CD8-positive, alpha-beta memory T cell (primary cell): ENCODE measurements around the gene MAPK7. TPM values are rescaled to one million over a fixed set of nuclear protein-coding genes. Genes with fewer than 3 reads are reported as not detected.

Source experiments
- CTCF ChIA-PET: fragments of 350-600 bp; sonication (Branson Sonifier 250); formaldehyde crosslinking; loops from one replicate; lab custom pipeline; 2021; ENCODE audit warnings: antibody characterized with exemption; lab: Charles Lee
- POLR2A ChIA-PET: fragments of 350-600 bp; sonication (Branson Sonifier 250); formaldehyde crosslinking; loops from one replicate; lab custom pipeline; 2021; ENCODE audit warnings: antibody characterized with exemption; lab: Charles Lee
- DNase-seq, 5 donors: peaks; one replicate each; pipeline versions ENCODE4 v3.0.0 to v3.0.0-alpha.2; 2020 to 2022; ENCODE audit warnings: mixed read lengths in 1 of 5
- H3K27ac ChIP-seq: one replicate; pipeline ENCODE4 v1.7.0; 2013; ENCODE audit warnings: low read depth, mild to moderate bottlenecking, low read length, moderate library complexity
- H3K27me3 ChIP-seq: 2 replicates; pipeline ENCODE4 v1.7.0; 2013; ENCODE audit warnings: low read length, mild to moderate bottlenecking; ENCODE audit not compliant: insufficient read depth, poor library complexity, severe bottlenecking
- H3K36me3 ChIP-seq: 2 replicates; pipeline ENCODE4 v1.7.0; 2013; ENCODE audit warnings: mild to moderate bottlenecking, low read length, moderate library complexity; ENCODE audit not compliant: insufficient read depth
- H3K4me1 ChIP-seq: 2 replicates; pipeline ENCODE4 v1.7.0; 2013; ENCODE audit warnings: mild to moderate bottlenecking, low read length, moderate library complexity; ENCODE audit not compliant: insufficient read depth
- H3K4me3 ChIP-seq: 2 replicates; pipeline ENCODE4 v1.7.0; 2013; ENCODE audit warnings: mild to moderate bottlenecking, low read length
- H3K9me3 ChIP-seq: 2 replicates; pipeline ENCODE4 v1.7.0; 2013; ENCODE audit warnings: mild to moderate bottlenecking, low read length
- H3K27ac Mint-ChIP-seq, 8 donors: one replicate each; pipeline ENCODE4 v1.8.0; 2020 to 2021; ENCODE audit warnings: mixed read lengths in 8 of 8, mild to moderate bottlenecking in 6 of 8, inconsistent platforms in 3 of 8, moderate library complexity in 3 of 8
- H3K27me3 Mint-ChIP-seq, 2 donors: one replicate each; pipeline ENCODE4 v1.8.0; 2020 to 2021; ENCODE audit warnings: mixed read lengths in 2 of 2, mild to moderate bottlenecking in 1 of 2, moderate library complexity in 1 of 2
- H3K36me3 Mint-ChIP-seq, 3 donors: one replicate each; pipeline ENCODE4 v1.8.0; 2020 to 2021; ENCODE audit warnings: mixed read lengths in 3 of 3, inconsistent platforms in 1 of 3, mild to moderate bottlenecking in 1 of 3
- H3K4me1 Mint-ChIP-seq, 3 donors: one replicate each; pipeline ENCODE4 v1.8.0; 2020 to 2021; ENCODE audit warnings: mixed read lengths in 3 of 3, inconsistent platforms in 1 of 3, mild to moderate bottlenecking in 1 of 3
- H3K4me3 Mint-ChIP-seq, 7 donors: one replicate each; pipeline ENCODE4 v1.8.0; 2020 to 2021; ENCODE audit warnings: mixed read lengths in 7 of 7, mild to moderate bottlenecking in 6 of 7, moderate library complexity in 4 of 7, inconsistent platforms in 2 of 7
- H3K9me3 Mint-ChIP-seq, 5 donors: one replicate each; pipeline ENCODE4 v1.8.0; 2020 to 2022; ENCODE audit warnings: mixed read lengths in 5 of 5, mild to moderate bottlenecking in 3 of 5, moderate library complexity in 2 of 5, inconsistent platforms in 1 of 5
- polyA plus RNA-seq: library from polyadenylated mRNA; unstranded; fragments of 300-500 nt; fragmentation: Illumina TruSeq; gene quantifications from one replicate; pipeline ENCODE4 v1.2.3, GENCODE V29; 2021
- total RNA-seq, 2 experiments: library from RNA; stranded (reverse); gene quantifications; one replicate each; pipeline ENCODE4 v1.2.3, GENCODE V29; 2021

Gene MAPK7
- total and polyA plus RNA-seq, 3 experiments from 2014 or later: 11.2 to 19.8 (median 15.1) TPM

- Mint-ChIP-seq H3K9me3 (no peaks in the 10 kb centered on the region), H3K27me3 (peaks cover 3 to 7% of the 10 kb centered on the region in 2 donors), H3K36me3 (no peaks in the 10 kb centered on the region), H3K4me3 (no peak overlapping the region), H3K4me1 (no peaks in the 10 kb centered on the region), H3K27ac (no peak overlapping the region)
- ChIA-PET CTCF (interaction anchor here (0.6 to 1.7 kb wide), 2 partner anchors 69 to 265 kb away, joined by 3 to 6 read pairs; partner anchors contain the start of gene B9D1), POLR2A (no interaction called here)
- Histone ChIP-seq H3K36me3 (no peaks in the 10 kb centered on the region), H3K27ac (no peak overlapping the region), H3K4me3 (no peak overlapping the region), H3K4me1 (no peaks in the 10 kb centered on the region), H3K27me3 (no peaks in the 10 kb centered on the region), H3K9me3 (no peaks in the 10 kb centered on the region)
- no peak for DNase-seq
These were observed 53.4 kb downstream of the MAPK7 start for GRCh38 chr17:19431691-19432090.

Other genes starting within 250 kb of the MAPK7 start
- 10 to 100 TPM in 1 of 2 experiments, 1 to 10 TPM in 1; 9.0 to 10.4 TPM for gene EPN2, start 141.1 kb upstream of the MAPK7 start, total RNA-seq
- 9.7 TPM for gene EPN2, start 141.1 kb upstream of the MAPK7 start, polyA plus RNA-seq
- 1 to 10 TPM; 4.8 to 6.8 TPM for gene B9D1, start 15.8 kb upstream of the MAPK7 start, total RNA-seq
- 0.67 TPM for gene B9D1, start 15.8 kb upstream of the MAPK7 start, polyA plus RNA-seq
- gene MFAP4, start 8.7 kb downstream of the MAPK7 start, total RNA-seq: not detected
- not detected for gene MFAP4, start 8.7 kb downstream of the MAPK7 start, polyA plus RNA-seq
- gene RNF112, start 32.7 kb downstream of the MAPK7 start, total RNA-seq: under 1 TPM; 0.18 to 0.22 TPM
- not detected for gene RNF112, start 32.7 kb downstream of the MAPK7 start, polyA plus RNA-seq
- under 1 TPM; 0.15 to 0.20 TPM for gene SLC47A1, start 155.4 kb downstream of the MAPK7 start, total RNA-seq
- 0.29 TPM for gene SLC47A1, start 155.4 kb downstream of the MAPK7 start, polyA plus RNA-seq